ENCODE results near the gene XRCC1. TPM values are rescaled to one million over a fixed set of nuclear protein-coding genes. Genes with fewer than 3 reads are reported as not detected.

Gene XRCC1, protein sequence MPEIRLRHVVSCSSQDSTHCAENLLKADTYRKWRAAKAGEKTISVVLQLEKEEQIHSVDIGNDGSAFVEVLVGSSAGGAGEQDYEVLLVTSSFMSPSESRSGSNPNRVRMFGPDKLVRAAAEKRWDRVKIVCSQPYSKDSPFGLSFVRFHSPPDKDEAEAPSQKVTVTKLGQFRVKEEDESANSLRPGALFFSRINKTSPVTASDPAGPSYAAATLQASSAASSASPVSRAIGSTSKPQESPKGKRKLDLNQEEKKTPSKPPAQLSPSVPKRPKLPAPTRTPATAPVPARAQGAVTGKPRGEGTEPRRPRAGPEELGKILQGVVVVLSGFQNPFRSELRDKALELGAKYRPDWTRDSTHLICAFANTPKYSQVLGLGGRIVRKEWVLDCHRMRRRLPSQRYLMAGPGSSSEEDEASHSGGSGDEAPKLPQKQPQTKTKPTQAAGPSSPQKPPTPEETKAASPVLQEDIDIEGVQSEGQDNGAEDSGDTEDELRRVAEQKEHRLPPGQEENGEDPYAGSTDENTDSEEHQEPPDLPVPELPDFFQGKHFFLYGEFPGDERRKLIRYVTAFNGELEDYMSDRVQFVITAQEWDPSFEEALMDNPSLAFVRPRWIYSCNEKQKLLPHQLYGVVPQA
- 10 to 100 TPM; 15.1 to 31.8 (median 24.0) TPM for total RNA-seq
- polyA plus RNA-seq = 10 to 100 TPM in 2 of 3 donors, 1 to 10 TPM in 1; 8.8 to 19.9 (median 10.2) TPM

DNA sequence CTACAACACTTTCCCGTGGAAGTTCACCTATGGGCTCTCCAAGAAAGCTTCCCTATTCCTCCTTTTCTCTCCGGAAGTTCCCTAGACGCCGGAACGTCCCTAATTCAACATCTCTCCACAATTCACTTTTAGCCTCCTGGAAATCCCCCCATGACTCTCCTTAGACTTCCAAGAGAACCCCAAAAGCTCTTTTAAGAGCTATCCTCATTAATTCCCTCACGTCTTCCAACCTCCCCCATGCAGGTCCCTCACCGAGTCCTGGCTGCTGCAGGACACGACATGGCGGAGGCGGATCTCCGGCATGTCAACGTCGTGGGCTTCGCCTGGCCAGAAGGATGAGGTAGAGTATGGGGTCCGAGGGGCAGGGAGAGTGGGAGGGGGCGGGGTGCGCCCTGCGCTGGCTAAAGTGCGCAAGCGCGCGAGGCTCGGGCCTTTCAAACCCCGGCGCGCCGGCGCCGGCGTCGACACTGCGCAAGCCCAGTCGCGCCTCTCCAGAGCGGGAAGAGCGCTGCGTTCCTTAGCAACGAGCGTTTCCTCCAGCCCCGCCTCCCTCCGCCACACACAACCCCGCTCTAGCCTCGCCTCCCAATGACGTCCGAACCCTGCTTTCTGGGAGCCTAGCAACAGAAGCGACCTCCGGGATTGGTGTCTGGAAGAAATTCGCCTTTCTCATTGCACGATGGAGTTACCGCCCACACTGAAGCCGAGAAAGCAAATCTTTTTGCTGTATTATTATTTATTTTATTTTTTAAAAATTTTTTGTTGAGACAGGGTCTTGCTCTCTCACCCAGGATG is at the start of gene XRCC1, which contains the start of gene PINLYP:
Gene XRCC1 (minus strand): TSS at position 372 of the 795 bp plus-strand sequence. CDS start 69 bp downstream, at position 303.
Gene PINLYP (plus strand): TSS at position 646 of the 795 bp plus-strand sequence. CDS start 1,391 bp downstream, outside the sequence.
- 0% methylated on average over 51 of the region's 51 CpGs for WGBS, 2 donors
- peak within 1 kb of the TSS; percentile 86 to 88 (median 86) for H3K27ac ChIP-seq
- no peaks in the 10 kb centered on the region for H3K9me3 ChIP-seq
- TF ChIP-seq POLR2A (IDR thresholded peaks at IDR 0.05) = peak in 1 of 2 donors; percentile 37
- peak; percentile 66 to 82 (median 80) for TF ChIP-seq POLR2AphosphoS5 (IDR thresholded peaks at IDR 0.05)
- TF ChIP-seq EP300 (IDR thresholded peaks at IDR 0.05) = peak in 1 of 4 donors; percentile 26
- TF ChIP-seq, protein P1, sequence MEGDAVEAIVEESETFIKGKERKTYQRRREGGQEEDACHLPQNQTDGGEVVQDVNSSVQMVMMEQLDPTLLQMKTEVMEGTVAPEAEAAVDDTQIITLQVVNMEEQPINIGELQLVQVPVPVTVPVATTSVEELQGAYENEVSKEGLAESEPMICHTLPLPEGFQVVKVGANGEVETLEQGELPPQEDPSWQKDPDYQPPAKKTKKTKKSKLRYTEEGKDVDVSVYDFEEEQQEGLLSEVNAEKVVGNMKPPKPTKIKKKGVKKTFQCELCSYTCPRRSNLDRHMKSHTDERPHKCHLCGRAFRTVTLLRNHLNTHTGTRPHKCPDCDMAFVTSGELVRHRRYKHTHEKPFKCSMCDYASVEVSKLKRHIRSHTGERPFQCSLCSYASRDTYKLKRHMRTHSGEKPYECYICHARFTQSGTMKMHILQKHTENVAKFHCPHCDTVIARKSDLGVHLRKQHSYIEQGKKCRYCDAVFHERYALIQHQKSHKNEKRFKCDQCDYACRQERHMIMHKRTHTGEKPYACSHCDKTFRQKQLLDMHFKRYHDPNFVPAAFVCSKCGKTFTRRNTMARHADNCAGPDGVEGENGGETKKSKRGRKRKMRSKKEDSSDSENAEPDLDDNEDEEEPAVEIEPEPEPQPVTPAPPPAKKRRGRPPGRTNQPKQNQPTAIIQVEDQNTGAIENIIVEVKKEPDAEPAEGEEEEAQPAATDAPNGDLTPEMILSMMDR (IDR thresholded peaks at IDR 0.05) = no peak
- intact Hi-C loops (cut with DNase I) = loop anchor here (1.0 kb wide), 1 partner anchor 21 kb away; the partner anchor contains the start of genes IRGQ and ZNF576
- peaks cover 0 to 23% (median 20%) of the 10 kb centered on the region in 4 donors for H3K4me1 ChIP-seq
- H3K27me3 ChIP-seq = no peaks in the 10 kb centered on the region
- H3K4me3 ChIP-seq = peak within 1 kb of the TSS; percentile 58 to 79 (median 76)
- peak; percentile 99 for DNase-seq
- H3K36me3 ChIP-seq = peaks cover 0 to 9% (median 0%) of the 10 kb centered on the region in 4 donors

DNA sequence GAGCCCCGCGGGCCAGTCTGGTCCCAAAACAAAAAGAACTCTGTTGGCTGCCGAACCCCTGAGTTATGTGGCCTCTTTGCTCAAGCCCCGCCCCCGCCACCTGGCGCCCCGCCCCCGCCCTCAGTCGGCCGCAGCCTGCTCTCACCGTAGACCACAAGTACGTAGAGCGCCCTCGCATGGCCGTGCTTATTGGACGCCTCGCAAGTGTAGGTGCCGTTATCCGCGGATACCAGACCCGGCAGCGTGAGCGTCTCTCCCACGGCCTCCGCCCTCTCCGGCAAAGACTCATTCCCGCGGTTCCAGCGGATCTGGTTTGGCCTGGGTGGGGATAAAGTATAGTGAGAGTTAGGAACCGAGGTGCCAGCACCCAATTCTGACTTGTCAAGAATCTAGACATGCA is 49.6 kb upstream of the XRCC1 start:
- Histone ChIP-seq H3K4me1 (peaks cover 0 to 9% (median 9%) of the 10 kb centered on the region in 4 donors), H3K9me3 (no peaks in the 10 kb centered on the region), H3K27ac (no peak overlapping the region), H3K27me3 (no peaks in the 10 kb centered on the region), H3K4me3 (no peak overlapping the region), H3K36me3 (peaks cover 0 to 14% (median 0%) of the 10 kb centered on the region in 4 donors)
- DNase-seq = no peak
- TF ChIP-seq EP300 (IDR thresholded peaks at IDR 0.05) (no peak), POLR2A (IDR thresholded peaks at IDR 0.05) (no peak), POLR2AphosphoS5 (IDR thresholded peaks at IDR 0.05) (no peak)
- TF ChIP-seq, protein P1 (IDR thresholded peaks at IDR 0.05) = no peak
- intact Hi-C loops (cut with DNase I) = no loop called here
- 13 to 29% methylated on average over 30 of the region's 30 CpGs for WGBS, 2 donors

DNA sequence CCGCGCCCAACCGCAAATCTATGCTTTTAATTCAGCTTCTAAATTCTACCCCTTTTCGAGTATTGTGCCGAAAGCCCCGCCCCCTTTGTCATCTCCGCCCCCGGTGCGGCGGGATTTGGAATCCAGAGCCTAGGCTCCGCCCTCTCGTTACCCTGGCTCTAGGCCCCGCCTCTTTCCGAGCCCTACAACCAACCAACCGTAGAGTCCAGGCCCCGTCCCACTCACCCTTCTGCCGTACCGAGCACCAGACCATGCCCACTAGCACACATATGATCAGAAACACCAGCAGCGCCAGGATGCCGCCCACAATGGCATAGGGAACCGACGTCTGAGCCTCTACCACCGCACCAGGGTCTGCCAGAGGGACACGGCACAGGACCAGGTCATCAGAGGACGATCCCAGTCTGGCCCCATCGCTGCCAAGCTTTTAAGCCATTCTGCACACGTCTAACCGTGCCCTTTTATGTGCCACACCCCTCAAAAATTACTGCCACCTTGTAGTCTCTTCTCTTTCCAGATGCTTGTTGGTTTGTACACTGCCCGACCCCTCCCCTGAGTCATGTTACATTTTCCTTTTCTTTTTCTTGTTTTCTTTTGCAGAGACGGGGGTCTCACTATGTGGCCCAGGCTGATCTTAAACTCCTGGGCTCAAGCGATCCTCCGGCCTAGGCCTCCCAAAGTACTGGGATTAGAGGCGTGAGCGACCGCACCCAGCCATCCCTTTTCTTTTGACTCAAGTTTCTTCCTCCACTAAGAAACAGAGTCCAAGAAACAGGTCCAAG is 48.8 kb upstream of the XRCC1 start:
- Histone ChIP-seq H3K4me1 (peaks cover 0 to 12% (median 9%) of the 10 kb centered on the region in 4 donors), H3K36me3 (peaks cover 0 to 14% (median 0%) of the 10 kb centered on the region in 4 donors), H3K27me3 (no peaks in the 10 kb centered on the region), H3K27ac (no peak overlapping the region), H3K4me3 (no peak overlapping the region), H3K9me3 (no peaks in the 10 kb centered on the region)
- intact Hi-C loops (cut with DNase I) = no loop called here
- WGBS, 2 donors = 84 to 90% methylated on average over 35 of the region's 35 CpGs
- TF ChIP-seq EP300 (IDR thresholded peaks at IDR 0.05) (no peak), POLR2A (IDR thresholded peaks at IDR 0.05) (no peak), POLR2AphosphoS5 (IDR thresholded peaks at IDR 0.05) (no peak)
- TF ChIP-seq, protein P1 (IDR thresholded peaks at IDR 0.05) = no peak
- DNase-seq = no peak

DNA sequence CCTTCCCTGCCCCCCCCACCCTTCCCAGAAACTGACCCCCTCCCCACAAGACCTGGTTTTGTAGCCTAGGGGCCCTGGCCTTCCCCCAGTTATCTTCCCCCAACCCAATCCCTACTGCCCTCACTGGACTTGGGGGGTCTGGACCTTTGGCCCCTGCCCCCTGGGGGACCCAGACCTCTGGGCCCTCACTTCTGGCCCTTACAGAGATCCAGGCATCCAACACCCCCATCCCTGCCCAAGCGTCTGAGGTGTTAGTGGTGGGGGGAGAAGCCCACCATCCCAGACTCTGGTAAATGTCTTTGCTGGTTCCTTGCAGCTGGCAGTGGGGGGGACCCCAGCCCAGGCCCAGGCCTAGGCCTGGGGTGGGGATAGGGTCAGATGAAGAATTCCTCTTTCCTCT is 47.6 kb upstream of the XRCC1 start:
- no peak overlapping the region for H3K27ac ChIP-seq
- 84 to 95% methylated on average over 1 of the region's 1 CpG for WGBS, 2 donors

More for the DNA sequence above, 47.6 kb upstream of the XRCC1 start:
- no peaks in the 10 kb centered on the region for H3K27me3 ChIP-seq
- no peak for TF ChIP-seq POLR2AphosphoS5 (IDR thresholded peaks at IDR 0.05)
- no peak for TF ChIP-seq EP300 (IDR thresholded peaks at IDR 0.05)
- TF ChIP-seq, protein P1 (IDR thresholded peaks at IDR 0.05) = no peak
- no peak for TF ChIP-seq POLR2A (IDR thresholded peaks at IDR 0.05)
- no peak overlapping the region for H3K4me3 ChIP-seq
- peaks cover 0 to 23% (median 15%) of the 10 kb centered on the region in 4 donors for H3K4me1 ChIP-seq
- H3K9me3 ChIP-seq = no peaks in the 10 kb centered on the region
- no peak for DNase-seq
- intact Hi-C loops (cut with DNase I) = no loop called here
- H3K36me3 ChIP-seq = peaks cover 0 to 14% (median 0%) of the 10 kb centered on the region in 4 donors
